Stimulated activated CD4-positive, alpha-beta T cell treated with anti-CD3 and anti-CD28 coated beads, Interleukin-15, amount 100 ng/mL, for 1 hour (primary cell): ENCODE measurements around the gene ARCN1.
"Not testable (repeated sequence)": the region's sequence is repeated elsewhere in the genome, so short reads cannot be mapped to it uniquely, and the experiment has no call there.

Experiments
- DNase-seq, 2 donors: peaks; one replicate each; pipeline ENCODE4 v3.0.0-alpha.2; 2020; ENCODE audit warnings: low read depth in 1 of 2, low spot score in 1 of 2

ARCN1 gene

DNA sequence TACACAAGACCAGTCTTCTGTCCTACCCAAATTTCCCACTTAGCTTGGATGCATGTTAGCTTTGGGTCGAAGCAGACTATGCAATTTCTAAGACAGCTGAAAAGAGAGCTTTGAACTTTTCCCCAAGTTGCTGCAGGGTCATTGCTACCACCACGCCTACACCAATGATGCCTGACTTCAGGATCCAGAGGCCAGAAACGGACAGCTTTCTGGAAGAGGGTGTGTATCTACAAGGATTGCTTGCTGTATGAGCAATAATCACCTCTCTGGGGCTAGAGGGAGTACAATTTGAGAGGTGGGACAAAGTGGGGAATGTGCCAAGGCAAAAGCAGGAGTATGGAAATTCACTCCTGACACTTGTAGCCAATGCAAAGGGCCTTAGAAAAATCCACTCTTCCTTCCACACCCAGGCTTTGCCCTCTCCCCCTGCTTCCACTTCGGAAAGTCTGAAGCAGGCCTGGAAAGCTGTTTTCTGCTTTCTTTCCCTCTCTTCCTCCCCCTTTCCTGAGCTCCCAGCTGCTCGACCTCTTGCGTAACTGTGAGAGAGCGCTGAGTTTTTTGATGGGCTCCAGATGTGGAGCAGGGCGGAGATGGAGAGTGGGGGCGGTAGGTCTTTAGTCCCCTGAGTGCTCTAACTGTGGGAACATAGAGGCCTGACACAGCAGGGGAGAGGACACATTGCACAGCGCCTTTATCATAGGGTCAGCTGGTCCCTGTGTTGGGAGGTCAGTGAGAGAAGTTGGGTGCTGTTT is 33.1 kb downstream of the ARCN1 start:
- DNase-seq: no peak

DNA sequence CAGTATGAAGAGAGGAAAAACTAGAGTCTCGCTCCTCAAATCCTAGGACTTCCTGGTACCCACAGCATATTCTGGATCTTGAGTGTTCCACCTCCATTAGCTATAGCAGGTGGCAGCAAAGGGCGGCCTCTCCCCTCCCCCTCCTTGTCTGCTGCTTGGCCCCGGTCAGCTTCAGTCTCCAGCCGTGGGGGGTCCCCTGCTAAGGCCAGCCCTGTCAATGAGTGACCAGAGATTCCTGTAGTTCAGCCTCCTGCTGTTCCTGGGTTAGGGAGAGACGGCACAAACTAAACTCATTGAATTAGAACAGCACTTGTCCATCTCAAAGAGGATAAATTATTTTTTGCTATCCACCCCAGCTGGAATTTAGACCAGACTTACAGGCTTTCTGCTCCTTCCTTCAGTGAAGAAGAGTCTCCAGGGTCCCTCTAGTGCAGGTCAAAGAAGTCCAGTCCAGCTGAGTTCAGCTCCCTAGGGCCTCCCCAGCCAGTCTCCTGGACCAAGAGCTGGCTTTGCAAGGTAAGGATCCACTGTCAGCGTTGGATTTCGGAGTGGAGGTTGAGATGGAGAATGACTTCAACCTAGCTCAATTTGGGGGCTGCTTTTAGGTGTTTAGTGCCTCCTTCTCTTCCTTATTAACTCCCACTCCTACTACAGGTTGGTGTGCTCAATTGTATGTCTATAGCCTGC is 34.1 kb downstream of the ARCN1 start:
- no peak for DNase-seq

- no peak for DNase-seq
Observed at GRCh38 chr11:118606844-118607228, 34.6 kb downstream of the ARCN1 start.

DNA sequence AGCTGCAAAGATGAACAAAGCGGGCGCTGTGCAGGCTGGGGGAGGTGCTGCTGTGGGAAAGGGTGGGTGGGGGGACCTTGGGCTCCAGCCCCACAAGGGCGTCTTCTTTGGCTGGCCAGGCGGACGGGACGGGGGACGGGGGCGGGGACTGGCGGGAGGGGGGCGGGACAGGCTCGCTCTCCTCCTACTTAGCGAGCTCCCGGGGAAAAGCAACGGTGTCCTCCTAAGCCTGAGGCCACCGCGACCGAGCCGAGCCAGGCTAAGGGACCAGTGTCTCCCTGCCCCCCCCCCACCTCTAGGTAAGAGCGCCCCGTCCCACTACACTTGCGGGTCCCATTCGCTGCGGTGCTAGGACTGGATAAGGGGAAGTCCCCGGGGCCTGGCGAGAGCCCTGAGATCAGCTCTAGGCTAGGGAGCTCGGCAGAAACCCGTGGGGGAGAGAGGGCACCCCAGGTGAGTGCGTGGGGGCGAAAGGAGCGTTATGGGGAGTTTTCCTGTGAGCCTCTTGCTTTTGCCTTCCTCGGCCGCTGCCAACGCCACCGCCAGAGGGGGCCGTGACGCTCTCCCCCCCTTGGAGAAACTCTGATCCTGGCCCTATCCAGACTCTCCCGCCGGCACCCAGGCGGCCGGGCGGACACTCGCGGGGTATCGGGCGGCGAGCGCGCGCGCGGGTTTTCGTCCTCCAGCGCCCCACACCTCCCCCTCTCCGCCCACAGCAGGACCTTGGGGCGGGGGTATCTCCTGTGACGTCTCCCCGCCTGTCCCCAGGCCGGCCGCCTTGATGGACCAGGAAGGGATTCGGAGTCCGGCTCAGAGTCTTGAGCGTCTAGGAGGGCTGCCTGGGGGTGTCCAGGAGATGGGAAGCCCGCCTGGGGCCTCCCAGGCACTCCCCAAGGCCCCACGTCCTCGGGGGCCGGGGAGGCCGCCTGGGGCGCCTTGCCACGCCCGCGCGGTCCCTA is 35.5 kb downstream of the ARCN1 start, which contains the start of gene PHLDB1:
PHLDB1 (plus strand) TSS at position 215 of the 959 bp plus-strand sequence. CDS start 6,222 bp downstream, outside the sequence.
- DNase-seq: peak in 1 of 2 donors; percentile 36

- peak; percentile 63 to 76 for DNase-seq
Observed at GRCh38 chr11:118608360-118609227, 36.4 kb downstream of the ARCN1 start.

GRCh38 chr11:118609380-118610224 is 37.4 kb downstream of the ARCN1 start:
- DNase-seq: peak in 1 of 2 donors; percentile 24

GRCh38 chr11:118610225-118610772 is 38.1 kb downstream of the ARCN1 start:
- DNase-seq: peak in 1 of 2 donors; percentile 10

- peak; percentile 71 to 85 for DNase-seq
Observed at GRCh38 chr11:118610773-118611432, 38.7 kb downstream of the ARCN1 start.

DNA sequence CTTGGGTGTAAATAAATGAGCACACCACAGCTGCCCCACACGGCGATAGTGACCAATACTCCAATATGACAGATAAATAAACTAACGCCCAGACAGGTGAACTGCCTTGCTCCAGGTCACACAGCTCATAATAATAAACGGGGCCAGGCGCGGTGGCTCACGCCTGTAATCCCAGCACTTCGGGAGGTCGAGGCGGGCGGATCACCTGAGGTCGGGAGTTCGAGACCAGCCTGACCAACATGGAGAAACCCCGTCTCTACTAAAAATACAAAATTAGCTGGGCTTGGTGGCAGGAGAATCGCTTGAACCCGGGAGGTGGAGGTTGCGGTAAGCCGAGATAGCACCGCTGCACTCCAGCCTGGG is 39.2 kb downstream of the ARCN1 start:
- DNase-seq: not testable (repeated sequence)

GRCh38 chr11:118612378-118612777 is 40.2 kb downstream of the ARCN1 start:
- DNase-seq: no peak

GRCh38 chr11:118614511-118614910 is 42.3 kb downstream of the ARCN1 start:
- no peak for DNase-seq

DNA sequence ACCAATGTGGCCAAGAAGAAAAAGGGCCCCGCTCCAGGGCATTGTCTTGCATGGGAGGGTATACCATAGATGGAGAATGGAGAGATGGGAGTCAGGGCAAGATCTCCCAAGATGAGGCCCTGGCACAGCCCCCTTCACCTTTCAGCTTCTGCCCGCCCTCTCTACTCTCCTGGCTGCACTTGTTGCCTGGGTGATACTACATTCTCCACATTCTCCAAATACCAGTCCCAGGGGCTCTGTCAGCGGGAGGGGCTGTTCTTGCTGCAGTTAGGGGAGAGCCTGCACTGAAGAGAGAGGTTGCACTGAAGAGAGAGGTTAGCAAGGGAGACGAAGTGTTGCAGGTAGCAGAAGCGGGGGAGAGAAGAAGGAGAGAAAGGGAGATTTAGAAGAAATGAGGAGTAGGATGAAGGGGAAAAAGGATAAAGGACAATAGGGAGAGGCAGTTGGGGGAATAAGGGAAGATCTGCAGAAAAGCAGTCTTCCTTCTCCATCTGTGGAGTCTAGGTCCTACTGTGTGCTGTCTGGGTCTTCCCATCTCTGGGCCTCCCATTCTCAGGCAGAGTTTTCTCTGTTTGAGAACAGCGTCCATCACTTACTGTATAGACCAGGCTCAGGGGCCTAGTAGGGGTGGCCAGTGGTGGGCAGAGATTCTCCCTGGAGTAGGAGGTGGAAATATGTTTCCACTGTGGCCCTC is 43.2 kb downstream of the ARCN1 start:
- DNase-seq: no peak

- DNase-seq: no peak
Observed at GRCh38 chr11:118615976-118616371, 43.8 kb downstream of the ARCN1 start.

DNA sequence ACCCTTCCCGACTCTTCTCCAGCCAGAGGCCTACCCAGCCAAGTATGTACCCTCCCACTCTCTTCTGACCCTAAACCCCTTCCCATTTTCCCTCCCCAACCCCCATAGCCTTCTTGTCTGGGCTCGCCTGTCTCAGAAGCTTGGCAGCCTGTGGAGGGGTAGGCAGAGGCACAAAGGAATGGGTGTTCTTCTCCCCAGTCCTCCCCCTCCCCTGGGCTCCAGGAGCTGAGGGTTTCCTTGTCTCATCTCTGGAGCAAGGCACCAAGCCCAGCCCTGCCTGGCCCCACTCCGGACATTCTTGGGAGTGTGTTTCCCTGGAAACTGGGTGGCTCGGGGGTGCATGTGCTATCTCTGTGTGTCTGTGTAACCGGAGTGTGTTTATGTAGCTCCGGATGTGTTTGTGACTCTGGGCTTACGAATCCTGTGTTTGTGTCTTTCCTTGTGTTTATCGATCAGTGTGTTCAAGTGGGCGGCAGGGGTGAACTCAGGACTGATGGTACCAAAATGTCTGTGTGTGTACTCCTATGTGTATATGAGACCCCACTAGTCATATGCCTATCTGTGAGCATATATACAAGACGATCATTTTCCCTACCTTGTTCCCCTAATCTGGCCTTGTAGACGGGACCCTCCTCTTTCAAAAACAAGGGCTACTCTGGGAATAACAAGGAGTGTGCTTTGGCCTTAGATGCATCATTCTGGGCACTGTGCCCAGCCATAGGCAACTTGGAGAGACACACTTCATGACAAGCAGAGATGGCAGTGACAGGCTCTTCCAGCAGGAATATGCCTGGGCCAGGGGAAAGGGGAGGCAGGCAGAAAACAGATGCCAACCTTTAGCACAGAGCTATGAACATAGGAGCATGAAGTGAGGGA is 46.1 kb downstream of the ARCN1 start:
- no peak for DNase-seq

GRCh38 chr11:118618991-118619375 is 46.8 kb downstream of the ARCN1 start:
- DNase-seq: no peak

- no peak for DNase-seq
Observed at GRCh38 chr11:118619444-118620197, 47.4 kb downstream of the ARCN1 start.
